Glutamatergic neuron (in vitro differentiated cells): ENCODE measurements around the gene COL6A2. TPM values are rescaled to one million over a fixed set of nuclear protein-coding genes. Genes with fewer than 3 reads are reported as not detected.

Experiments
- DNase-seq: peaks from one replicate; pipeline ENCODE4 v3.0.0; 2022
- H3K27ac Mint-ChIP-seq: one replicate; pipeline ENCODE4 v1.8.0; 2020; ENCODE audit warnings: mild to moderate bottlenecking, mixed read lengths, inconsistent platforms; ENCODE audit not compliant: unreplicated experiment
- H3K27me3 Mint-ChIP-seq: one replicate; pipeline ENCODE4 v1.8.0; 2020; ENCODE audit warnings: mild to moderate bottlenecking, moderate library complexity, mixed read lengths, inconsistent platforms; ENCODE audit not compliant: unreplicated experiment
- H3K36me3 Mint-ChIP-seq: one replicate; pipeline ENCODE4 v1.8.0; 2020; ENCODE audit warnings: mild to moderate bottlenecking, mixed read lengths, inconsistent platforms; ENCODE audit not compliant: unreplicated experiment
- H3K4me1 Mint-ChIP-seq: one replicate; pipeline ENCODE4 v1.8.0; 2020; ENCODE audit warnings: mild to moderate bottlenecking, low read depth, mixed read lengths, inconsistent platforms; ENCODE audit not compliant: unreplicated experiment
- H3K4me3 Mint-ChIP-seq: one replicate; pipeline ENCODE4 v1.8.0; 2020; ENCODE audit warnings: mild to moderate bottlenecking, mixed read lengths, inconsistent platforms; ENCODE audit not compliant: unreplicated experiment
- H3K9me3 Mint-ChIP-seq: one replicate; pipeline ENCODE4 v1.8.0; 2020; ENCODE audit warnings: mild to moderate bottlenecking, moderate library complexity, mixed read lengths, inconsistent platforms; ENCODE audit not compliant: unreplicated experiment
- total RNA-seq: library from RNA; stranded (reverse); fragmentation: NEBNext Ultra II Directional; extraction: Animal tissue kit (Norgen Biotek cat#: 25700); gene quantifications from one replicate; pipeline ENCODE4 v1.2.1, GENCODE V29; 2021; ENCODE audit not compliant: unreplicated experiment
- TF ChIP-seq, protein P1 (sequence below): fragments of 200-600 bp; sonication (generic); IDR thresholded peaks from one replicate; pipeline ENCODE4 v1.5.0; 2021; ENCODE audit not compliant: partially characterized antibody, unreplicated experiment

Gene COL6A2
- total RNA-seq, 1 donor from 2014 or later: 55.2 TPM

DNA sequence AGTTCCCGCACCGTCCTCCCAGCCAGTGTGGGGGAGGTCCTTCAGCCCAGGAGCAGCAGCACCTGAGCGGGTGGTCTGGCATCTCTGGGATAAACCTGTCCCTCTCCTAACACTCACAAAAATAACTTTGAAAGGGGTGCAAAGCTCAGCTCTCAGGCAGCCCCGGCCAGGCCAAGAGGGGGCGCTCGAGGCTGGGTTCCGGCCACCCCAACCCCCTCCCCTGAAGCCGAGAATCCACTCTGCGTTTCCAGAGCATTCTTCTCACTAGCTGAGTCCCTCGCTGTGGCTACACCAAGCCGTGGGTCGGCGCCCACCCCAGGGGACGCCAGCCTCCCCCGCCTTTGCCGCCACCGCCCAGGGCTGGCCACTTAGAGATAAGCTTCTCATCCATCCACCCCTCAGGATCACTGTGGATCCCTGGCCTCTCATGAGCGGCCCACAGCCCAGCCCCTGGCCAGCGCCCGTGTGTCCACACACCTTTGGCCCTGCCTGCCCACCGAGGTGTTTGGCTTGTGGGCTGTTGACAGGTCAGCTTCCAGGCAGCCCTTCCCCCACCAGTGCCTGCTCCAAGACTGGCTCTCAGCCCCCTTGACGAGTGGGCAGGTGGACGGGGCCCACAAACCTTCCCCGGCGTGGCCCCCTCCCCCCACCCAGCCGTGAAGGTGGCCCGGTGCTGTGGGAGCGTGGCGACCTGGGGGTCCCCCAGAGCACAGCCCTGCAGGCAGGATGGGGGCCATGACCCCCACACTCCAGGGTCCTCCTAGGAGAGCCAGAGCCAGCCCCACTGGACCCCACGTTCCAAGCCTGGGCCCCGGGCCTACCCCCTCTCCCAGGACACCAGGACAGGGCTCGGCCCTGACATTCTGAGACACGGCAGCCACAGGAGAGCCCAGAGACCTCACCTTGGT lies 55.6 kb downstream of the COL6A2 start:
- DNase-seq: peak; percentile 85
- H3K4me1 Mint-ChIP-seq: peaks cover 8% of the 10 kb centered on the region

DNA sequence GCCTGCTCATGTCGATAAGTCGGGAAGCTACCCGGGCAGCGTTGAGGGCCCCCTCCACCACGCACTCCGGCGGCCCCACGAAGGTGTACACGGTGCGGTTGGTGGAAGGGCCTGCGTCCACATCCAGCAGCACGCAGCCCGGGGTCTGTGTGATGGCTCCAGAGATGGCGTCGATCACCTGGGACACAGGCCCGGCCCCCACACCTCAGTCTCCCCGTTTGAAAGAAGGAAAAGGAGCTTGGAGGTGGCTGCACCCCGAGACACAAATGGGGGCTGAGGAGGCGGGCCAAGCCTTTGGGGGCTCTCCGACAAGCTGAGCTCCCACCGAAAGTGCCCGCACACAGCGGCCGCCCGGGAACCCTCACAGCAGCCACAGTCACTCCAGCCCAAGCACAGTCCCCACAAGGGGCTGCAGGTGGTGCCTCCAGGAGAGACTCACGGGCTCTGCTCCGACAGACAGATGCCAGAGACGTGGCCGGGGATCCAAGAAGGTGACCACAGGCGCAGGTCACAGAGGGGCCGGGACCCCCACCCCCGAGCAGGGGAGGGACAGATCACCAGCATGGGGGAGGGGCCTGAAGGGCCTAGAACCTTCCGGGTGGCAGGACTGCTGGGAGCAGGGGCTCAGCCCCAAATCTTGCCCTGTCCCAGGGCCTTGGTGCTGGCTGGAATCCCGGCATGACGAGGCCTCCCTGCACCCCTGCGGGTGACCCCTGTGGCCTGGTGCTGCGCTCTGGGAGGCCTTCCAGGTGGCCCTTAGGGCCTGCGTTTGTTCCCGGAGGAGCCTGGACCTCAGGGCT lies 56.4 kb downstream of the COL6A2 start:
- TF ChIP-seq, protein P1, sequence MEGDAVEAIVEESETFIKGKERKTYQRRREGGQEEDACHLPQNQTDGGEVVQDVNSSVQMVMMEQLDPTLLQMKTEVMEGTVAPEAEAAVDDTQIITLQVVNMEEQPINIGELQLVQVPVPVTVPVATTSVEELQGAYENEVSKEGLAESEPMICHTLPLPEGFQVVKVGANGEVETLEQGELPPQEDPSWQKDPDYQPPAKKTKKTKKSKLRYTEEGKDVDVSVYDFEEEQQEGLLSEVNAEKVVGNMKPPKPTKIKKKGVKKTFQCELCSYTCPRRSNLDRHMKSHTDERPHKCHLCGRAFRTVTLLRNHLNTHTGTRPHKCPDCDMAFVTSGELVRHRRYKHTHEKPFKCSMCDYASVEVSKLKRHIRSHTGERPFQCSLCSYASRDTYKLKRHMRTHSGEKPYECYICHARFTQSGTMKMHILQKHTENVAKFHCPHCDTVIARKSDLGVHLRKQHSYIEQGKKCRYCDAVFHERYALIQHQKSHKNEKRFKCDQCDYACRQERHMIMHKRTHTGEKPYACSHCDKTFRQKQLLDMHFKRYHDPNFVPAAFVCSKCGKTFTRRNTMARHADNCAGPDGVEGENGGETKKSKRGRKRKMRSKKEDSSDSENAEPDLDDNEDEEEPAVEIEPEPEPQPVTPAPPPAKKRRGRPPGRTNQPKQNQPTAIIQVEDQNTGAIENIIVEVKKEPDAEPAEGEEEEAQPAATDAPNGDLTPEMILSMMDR: no peak
- Mint-ChIP-seq H3K27me3 (peaks cover 7% of the 10 kb centered on the region), H3K27ac (no peak overlapping the region), H3K4me1 (peaks cover 8% of the 10 kb centered on the region), H3K4me3 (no peak overlapping the region), H3K9me3 (peaks cover 14% of the 10 kb centered on the region), H3K36me3 (no peaks in the 10 kb centered on the region)
- peak; percentile 13 for DNase-seq

More for the DNA sequence above, 55.6 kb downstream of the COL6A2 start:
- Mint-ChIP-seq H3K9me3 (peaks cover 17% of the 10 kb centered on the region), H3K4me3 (no peak overlapping the region), H3K27ac (no peak overlapping the region), H3K27me3 (peaks cover 7% of the 10 kb centered on the region), H3K36me3 (no peaks in the 10 kb centered on the region)
- TF ChIP-seq, protein P1: peak; percentile 69

DNA sequence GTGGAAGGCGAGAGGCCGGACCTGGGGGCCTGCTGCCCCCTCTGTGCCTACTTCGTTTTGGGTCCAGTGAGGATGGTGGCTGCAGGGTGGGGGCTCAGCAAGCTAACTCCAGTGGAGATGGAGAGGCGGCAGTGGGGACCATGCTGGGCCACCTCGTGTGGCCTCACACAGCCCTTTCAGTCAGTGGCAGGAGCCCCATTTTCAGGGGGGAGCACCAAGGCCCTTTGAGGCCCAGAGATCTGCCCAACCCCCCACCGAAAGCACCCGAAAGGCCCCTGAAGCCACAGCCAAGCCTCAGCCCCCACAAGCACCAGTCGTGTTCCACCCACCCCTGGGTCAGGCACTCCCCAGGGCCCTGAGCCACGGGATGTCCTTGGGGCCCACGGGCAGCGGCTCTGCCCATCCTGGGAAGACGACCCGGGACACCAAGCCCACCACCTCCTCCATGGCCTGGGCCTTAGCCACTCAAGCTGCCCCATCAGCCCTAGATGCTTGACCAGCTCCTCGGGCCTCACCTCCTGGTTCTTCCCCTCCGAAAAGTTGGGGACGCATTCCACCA lies 57.1 kb downstream of the COL6A2 start:
- H3K27me3 Mint-ChIP-seq: peaks cover 6% of the 10 kb centered on the region
- no peaks in the 10 kb centered on the region for H3K36me3 Mint-ChIP-seq
- H3K27ac Mint-ChIP-seq: no peak overlapping the region
- DNase-seq: peak; percentile 10
- TF ChIP-seq, protein P1: no peak
- peaks cover 8% of the 10 kb centered on the region for H3K4me1 Mint-ChIP-seq
- H3K9me3 Mint-ChIP-seq: peaks cover 13% of the 10 kb centered on the region
- no peak overlapping the region for H3K4me3 Mint-ChIP-seq

DNA sequence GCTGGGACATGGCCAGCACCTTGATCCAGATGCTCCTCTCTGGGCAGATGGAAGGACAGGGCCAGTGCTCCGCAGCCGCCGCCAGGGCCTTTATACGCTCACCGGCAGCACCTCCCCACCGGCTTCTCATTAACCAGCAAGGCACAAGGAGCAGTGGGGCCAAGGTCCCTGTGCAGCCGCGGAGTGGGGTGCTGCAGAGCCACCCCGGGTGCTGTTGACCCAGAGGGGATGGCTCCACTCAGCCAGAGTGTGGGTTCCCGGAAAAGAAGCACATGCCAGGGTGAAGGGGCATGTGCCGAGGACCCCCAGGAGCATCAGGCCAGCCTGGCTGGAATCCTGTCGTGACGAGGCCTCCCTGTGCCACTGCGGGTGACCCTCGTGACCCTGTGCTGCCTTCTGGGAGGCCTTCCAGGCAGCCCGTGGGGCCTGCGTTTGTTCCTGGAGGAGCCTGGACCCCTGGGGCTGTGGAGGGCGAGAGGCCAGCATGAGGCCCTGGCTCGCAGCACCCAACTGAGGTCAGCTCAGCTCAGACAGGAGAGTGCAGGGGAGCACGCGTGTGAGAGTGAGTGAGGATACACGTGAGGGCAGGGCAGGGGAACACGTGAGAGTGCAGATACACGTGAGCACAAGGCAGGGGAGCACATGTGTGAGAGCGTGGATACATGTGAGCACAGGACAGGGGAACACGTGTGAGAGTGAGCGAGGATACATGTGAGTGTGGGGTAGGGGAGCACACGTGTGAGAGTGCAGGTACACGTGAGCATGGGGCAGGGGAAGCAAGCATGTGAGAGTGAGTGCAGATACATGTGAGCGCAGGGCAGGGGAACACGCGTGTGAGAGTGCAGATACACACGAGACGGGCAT lies 57.8 kb downstream of the COL6A2 start, which contains the start of gene FTCD:
Gene FTCD, minus strand, starts transcription at position 66 of the 864 bp plus-strand sequence. Its CDS starts 56 bp downstream, at position 10.
- Mint-ChIP-seq H3K4me1 (peaks cover 8% of the 10 kb centered on the region), H3K27ac (no peak within 1 kb of the TSS), H3K9me3 (peaks cover 13% of the 10 kb centered on the region), H3K36me3 (no peaks in the 10 kb centered on the region), H3K27me3 (peaks cover 6% of the 10 kb centered on the region), H3K4me3 (no peak within 1 kb of the TSS)
- TF ChIP-seq, protein P1: no peak
- DNase-seq: peak; percentile 21
